ENCODE measurements around the gene ACTMAP. TPM values are rescaled to one million over a fixed set of nuclear protein-coding genes. Genes with fewer than 3 reads are reported as not detected.
A peak's percentile ranks its signal among the peaks of the same experiment; 100 is the strongest.

ACTMAP gene
- total and polyA plus RNA-seq, 2 of the 8 experiments (the other 6 are each of a cell fraction or from before 2014, with no cell fraction given): 24.1 to 26.5 TPM

GRCh38 chr19:40739871-40740703 lies 10.2 kb downstream of the ACTMAP start:
- Histone ChIP-seq H2BK20ac (ENCODE audit: low read length) (no peak overlapping the region), H3K9ac (replicated peaks in 1 of 4; ENCODE audit: extremely low read depth in 1 of 4, low read depth in 3 of 4, low read length in 3 of 4) (no peak overlapping the region), H2BK120ac (replicated peaks; ENCODE audit: low read depth, low read length) (no peak overlapping the region), H4K5ac (ENCODE audit: insufficient read length, low read depth, low read length) (no peak overlapping the region), H3K27ac (ENCODE audit: low read depth, low read length) (no peak overlapping the region; the same call in 1 of the 2 replicates), H3K23ac (ENCODE audit: insufficient read length) (no peak overlapping the region), H4K91ac (replicated peaks; ENCODE audit: insufficient read length, low read length) (no peak overlapping the region), H3K27me3 (replicated peaks in 1 of 4; ENCODE audit: control insufficient read depth in 3 of 4, extremely low read depth in 1 of 4, insufficient read depth in 3 of 4, low read length in 3 of 4) (no peaks in the 10 kb centered on the region), H3K4me3 (ENCODE audit: extremely low read depth in 1 of 4, insufficient read depth in 2 of 4, low read depth in 3 of 4, low read length in 4 of 4) (no peak overlapping the region), H3K79me2 (ENCODE audit: control insufficient read depth in 1 of 2, insufficient read depth in 2 of 2, low read length in 2 of 2) (no peaks in the 10 kb centered on the region), H2BK12ac (ENCODE audit: low read depth, low read length) (no peak overlapping the region), H4K8ac (ENCODE audit: extremely low read depth, insufficient read depth, low read length) (peak overlapping the region; percentile 47; the same call in 1 of the 2 replicates), H3K4me2 (ENCODE audit: insufficient read depth in 1 of 2, low read depth in 2 of 2, low read length in 2 of 2) (no peak overlapping the region), H3K4ac (replicated peaks; ENCODE audit: insufficient read length, low read depth, low read length) (no peak overlapping the region), H3K79me1 (ENCODE audit: low read depth, low read length) (no peaks in the 10 kb centered on the region), H3K18ac (ENCODE audit: extremely low read depth, low read length) (no peak overlapping the region), H3K23me2 (ENCODE audit: low read depth, low read length) (no peaks in the 10 kb centered on the region), H3K56ac (replicated peaks; ENCODE audit: insufficient read length, low read depth, low read length) (no peak overlapping the region), H3K36me3 (ENCODE audit: control insufficient read depth in 2 of 4, insufficient read depth in 4 of 4, low read length in 3 of 4) (peaks cover 0 to 21% (median 9%) of the 10 kb centered on the region in 4 experiments; a peak in 5 of 8 replicates), H2BK5ac (ENCODE audit: low read depth, low read length) (0 out of 2 replicates have a peak overlapping the region, but pooled peaks have one; percentile 52), H3K14ac (ENCODE audit: insufficient read length) (no peak overlapping the region), H3K4me1 (replicated peaks in 1 of 4; ENCODE audit: control insufficient read depth in 3 of 4, insufficient read depth in 4 of 4, low read length in 3 of 4) (peaks cover 0 to 8% (median 1%) of the 10 kb centered on the region in 4 experiments; a peak in 4 of 7 replicates), H2AFZ (ENCODE audit: low read length) (no peak overlapping the region), H2AK5ac (ENCODE audit: low read depth, low read length) (no peak overlapping the region), H3K9me3 (ENCODE audit: insufficient read depth in 2 of 2, low read depth in 1 of 2, low read length in 1 of 2) (no peaks in the 10 kb centered on the region), H4K20me1 (replicated peaks in 1 of 2; ENCODE audit: control insufficient read depth in 1 of 2, insufficient read depth in 2 of 2, low read length in 2 of 2) (peaks cover 0 to 8% of the 10 kb centered on the region in 2 experiments), H2BK15ac (ENCODE audit: low read length) (no peak overlapping the region)
- CTCF ChIA-PET (ENCODE audit: partially characterized antibody): interaction anchor here (0.6 to 2.5 kb wide), 3 partner anchors 10 to 182 kb away, joined by 3 to 5 read pairs (median 3); partner anchors contain the start of genes ACTMAP and SNRPA
- DNase-seq (ENCODE audit: low read depth in 1 of 2, low spot score in 2 of 2) (no peak), FAIRE-seq (no peak)
- POLR2A ChIA-PET (ENCODE audit: partially characterized antibody): interaction anchor here (0.6 to 12.4 kb wide), 10 partner anchors 10 to 78 kb away, joined by 3 to 120 read pairs (median 4); partner anchors contain the start of genes ACTMAP, COQ8B, ITPKC and RAB4B
- WGBS, 2 experiments (ENCODE audit: extremely low coverage in 1 of 2, insufficient coverage in 1 of 2, insufficient read length in 1 of 2, insufficient replicate concordance in 2 of 2, low coverage in 1 of 2, low lambda C conversion rate in 2 of 2, missing lambda C conversion rate in 1 of 2): 89% methylated on average over 16 of the region's 16 CpGs; no CpG with 5 or more reads in 1 of the 2 experiments
- no peak for TF ChIP-seq TEAD4 (IDR thresholded peaks at IDR 0.05; ENCODE audit: low read depth, low read length)
- no peak for TF ChIP-seq TAF7 (optimal IDR thresholded peaks at IDR 0.05; ENCODE audit: borderline replicate concordance, low read depth, low read length)
- TF ChIP-seq EZH2 (IDR thresholded peaks at IDR 0.05; ENCODE audit: low read depth, low read length, severe bottlenecking): no peak
- no peak for TF ChIP-seq SP1 (IDR thresholded peaks at IDR 0.05; ENCODE audit: low read depth, low read length)
- no peak for TF ChIP-seq HDAC6 (IDR thresholded peaks at IDR 0.05; ENCODE audit: low read depth, low read length)
- no peak for TF ChIP-seq BACH1 (IDR thresholded peaks at IDR 0.05; ENCODE audit: low read length)
- TF ChIP-seq USF2 (IDR thresholded peaks at IDR 0.05; ENCODE audit: low read length): no peak
- no peak for TF ChIP-seq SIX5 (IDR thresholded peaks at IDR 0.05; ENCODE audit: low read depth, low read length)
- no peak for TF ChIP-seq KDM1A (IDR thresholded peaks at IDR 0.05; ENCODE audit: borderline replicate concordance, low read length)
- TF ChIP-seq CHD1 (IDR thresholded peaks at IDR 0.05; ENCODE audit: low read depth, low read length): no peak
- TF ChIP-seq SUZ12 (IDR thresholded peaks at IDR 0.05; ENCODE audit: low read length): no peak

Measured in H1 (cell line).